H1 (cell line): ENCODE measurements around the gene DHX29. TPM values are rescaled to one million over a fixed set of nuclear protein-coding genes. Genes with fewer than 3 reads are reported as not detected.

ENCODE experiments used
- ASH2L ChIP-seq: fragments of 200-600, 300-600 bp; sonication (generic); IDR thresholded peaks from one replicate; pipeline ENCODE4 v1.7.1; 2017; ENCODE audit warnings: low read length
- BRCA1 ChIP-seq: IDR thresholded peaks from 2 replicates; pipeline ENCODE4 v1.6.1; 2012; ENCODE audit warnings: low read depth, low read length, improper control_type of control experiment
- CEBPB ChIP-seq: IDR thresholded peaks from 2 replicates; pipeline ENCODE4 v1.6.1; 2012; ENCODE audit warnings: low read depth, low read length
- CHD2 ChIP-seq: IDR thresholded peaks from 2 replicates; pipeline ENCODE4 v1.6.1; 2012; ENCODE audit warnings: low read length, improper control_type of control experiment
- CTBP2 ChIP-seq: IDR thresholded peaks from 2 replicates; pipeline ENCODE4 v1.7.0; 2011; ENCODE audit warnings: borderline replicate concordance, mild to moderate bottlenecking, moderate library complexity, mixed read lengths, low read length; ENCODE audit not compliant: insufficient read depth, insufficient read length
- EGR1 ChIP-seq: IDR thresholded peaks from 2 replicates; pipeline ENCODE4 v1.6.1; 2011; ENCODE audit warnings: low read depth, low read length, borderline replicate concordance
- EZH2 ChIP-seq: fragments of 200-600 bp; sonication (generic); IDR thresholded peaks from 2 replicates; pipeline ENCODE4 v1.7.1; 2012; ENCODE audit warnings: low read depth, mild to moderate bottlenecking, moderate library complexity, low read length, inconsistent platforms; ENCODE audit not compliant: severe bottlenecking
- POLR2AphosphoS5 ChIP-seq: IDR thresholded peaks from 2 replicates; pipeline ENCODE4 v1.6.1; 2011; ENCODE audit warnings: low read depth, low read length
- POU5F1 ChIP-seq: IDR thresholded peaks from 2 replicates; pipeline ENCODE4 v1.6.1; 2011; ENCODE audit warnings: low read depth, mild to moderate bottlenecking, low read length, moderate library complexity
- RAD21 ChIP-seq, 2 experiments: IDR thresholded peaks in 1 of 2; conservative IDR thresholded peaks in 1 of 2; 2 replicates each; pipeline ENCODE4 v1.6.1; 2011; ENCODE audit warnings: low read depth in 2 of 2, low read length in 2 of 2, improper control_type of control experiment in 1 of 2, inconsistent platforms in 1 of 2, mild to moderate bottlenecking in 1 of 2, moderate library complexity in 1 of 2
- RBBP5 ChIP-seq: IDR thresholded peaks from 2 replicates; pipeline ENCODE4 v1.7.1; 2012; ENCODE audit warnings: low read depth, mild to moderate bottlenecking, inconsistent platforms, low read length, moderate library complexity, borderline replicate concordance
- RFX5 ChIP-seq: IDR thresholded peaks from 2 replicates; pipeline ENCODE4 v1.6.1; 2011; ENCODE audit warnings: low read depth, low read length, improper control_type of control experiment, borderline replicate concordance
- SIRT6 ChIP-seq: IDR thresholded peaks from one replicate; pipeline ENCODE4 v1.7.1; 2012; ENCODE audit warnings: low read length, inconsistent platforms
- SIX5 ChIP-seq: IDR thresholded peaks from 2 replicates; pipeline ENCODE4 v1.6.1; 2011; ENCODE audit warnings: mild to moderate bottlenecking, low read depth, low read length
- SP2 ChIP-seq: IDR thresholded peaks from 2 replicates; pipeline ENCODE4 v1.6.1; 2012; ENCODE audit warnings: mild to moderate bottlenecking, low read length, inconsistent platforms
- SP4 ChIP-seq: IDR thresholded peaks from 2 replicates; pipeline ENCODE4 v1.6.1; 2012; ENCODE audit warnings: low read length, inconsistent platforms
- TAF1 ChIP-seq: IDR thresholded peaks from 2 replicates; pipeline ENCODE4 v1.6.1; 2011; ENCODE audit warnings: mild to moderate bottlenecking, low read depth, low read length
- TAF7 ChIP-seq: optimal IDR thresholded peaks from 2 replicates; pipeline ENCODE3; 2011; ENCODE audit warnings: low read depth, mild to moderate bottlenecking, inconsistent platforms, low read length, moderate library complexity, borderline replicate concordance
- TCF12 ChIP-seq: IDR thresholded peaks from 2 replicates; pipeline ENCODE4 v1.6.1; 2011; ENCODE audit warnings: low read depth, mild to moderate bottlenecking, low read length
- ZNF274 ChIP-seq: IDR thresholded peaks from 2 replicates; pipeline ENCODE4 v1.7.0; 2012; ENCODE audit warnings: low read length, borderline replicate concordance; ENCODE audit errors: extremely low read depth
- polyA plus RNA-seq, 7 experiments: library from polyadenylated mRNA; depleted of rRNA in 3 of 7; stranded (reverse) in 5 of 7; unstranded in 2 of 7; fragments of >200 nt in 5 of 7; fragments of 200-250 nt in 2 of 7; gene quantifications; 1 replicate in 5 of 7; 2 replicates in 1 of 7; 4 replicates in 1 of 7; pipeline versions ENCODE4 v1.2.1 to v1.2.3, GENCODE V29; 2011 to 2013; ENCODE audit warnings: missing spikeins in 2 of 7, mixed read lengths in 2 of 7
- total RNA-seq: library from RNA; stranded (reverse); fragmentation: NEBNext Ultra II Directional; extraction: Animal tissue kit (Norgen Biotek cat#: 25700); gene quantifications from 2 replicates; pipeline ENCODE4 v1.2.1, GENCODE V29; 2021
- TF ChIP-seq, protein P1 (sequence below): IDR thresholded peaks from 2 replicates; pipeline ENCODE4 v1.6.1; 2012; ENCODE audit warnings: inconsistent platforms
- TF ChIP-seq, protein P2 (sequence below), 3 experiments: IDR thresholded peaks; 1 replicate in 2 of 3; 2 replicates in 1 of 3; pipeline versions ENCODE4 v1.5.1 to v1.6.1; 2011; ENCODE audit warnings: low read length in 3 of 3, mild to moderate bottlenecking in 3 of 3, inconsistent platforms in 2 of 3, low read depth in 1 of 3, moderate library complexity in 1 of 3; ENCODE audit not compliant: insufficient read depth in 1 of 3; ENCODE audit errors: control extremely low read depth in 1 of 3

Gene DHX29
- total and polyA plus RNA-seq, 2 of the 8 experiments (the other 6 are each of a cell fraction or from before 2014, with no cell fraction given), result 3.4 to 32.1 TPM

DNA sequence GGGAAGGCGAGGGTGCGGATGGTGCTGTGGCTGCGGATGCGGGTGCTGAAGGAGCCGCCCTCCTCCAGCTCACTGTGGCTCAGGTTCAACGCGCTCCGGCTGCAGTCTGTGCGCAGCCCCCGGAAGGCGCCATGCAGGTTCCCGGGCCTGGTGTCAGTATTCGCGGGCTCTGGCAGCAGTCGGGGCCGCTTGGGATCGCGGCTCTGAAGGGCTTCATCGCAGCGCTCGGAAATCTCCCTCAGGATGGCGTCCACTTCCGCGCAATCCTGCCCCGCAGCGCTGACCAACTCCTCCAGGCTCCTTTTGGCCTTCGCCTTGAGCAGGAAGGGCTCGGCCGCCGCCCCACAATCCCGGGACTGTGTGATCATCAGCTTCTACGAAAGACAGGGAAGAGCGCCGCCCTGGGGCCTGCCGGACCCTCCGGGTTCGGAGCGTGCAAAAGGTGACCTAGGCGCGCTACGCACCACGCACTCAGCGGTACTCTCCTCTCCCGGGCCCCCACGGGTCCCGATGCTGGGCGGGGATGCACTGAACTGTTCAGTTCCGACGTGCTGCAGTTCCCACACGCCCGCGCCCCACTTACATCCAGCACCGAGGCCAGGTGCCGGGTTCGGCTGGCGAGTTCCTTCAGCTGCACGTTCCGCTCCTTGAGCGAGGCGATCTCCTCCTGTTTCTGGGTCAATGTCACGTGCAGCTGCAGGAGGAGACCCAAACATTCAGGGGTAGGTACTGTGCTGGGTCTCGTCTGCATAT, 86.9 kb downstream of the DHX29 start (continued):
- TF ChIP-seq SIX5 (no peak), POLR2AphosphoS5 (no peak), CHD2 (no peak), ZNF274 (no peak), SP2 (no peak), RBBP5 (peak; percentile 84), CEBPB (no peak), TAF1 (no peak), BRCA1 (no peak), CTBP2 (peak; percentile 95), SIRT6 (no peak), TAF7 (no peak), TCF12 (0 out of 2 replicates have a peak, but pooled peaks have one; percentile 3), RFX5 (no peak), ASH2L (peak; percentile 80), EZH2 (peak; percentile 86), RAD21 (IDR thresholded peaks at IDR 0.05 in 1 of 2, conservative IDR thresholded peaks at IDR 0.05 in 1 of 2; ENCODE audit: low read depth in 2 of 2, low read length in 2 of 2) (peak; percentile 27 to 53; a peak in 3 of 4 replicates), SP4 (no peak), POU5F1 (no peak), EGR1 (no peak)
- TF ChIP-seq, protein P1, sequence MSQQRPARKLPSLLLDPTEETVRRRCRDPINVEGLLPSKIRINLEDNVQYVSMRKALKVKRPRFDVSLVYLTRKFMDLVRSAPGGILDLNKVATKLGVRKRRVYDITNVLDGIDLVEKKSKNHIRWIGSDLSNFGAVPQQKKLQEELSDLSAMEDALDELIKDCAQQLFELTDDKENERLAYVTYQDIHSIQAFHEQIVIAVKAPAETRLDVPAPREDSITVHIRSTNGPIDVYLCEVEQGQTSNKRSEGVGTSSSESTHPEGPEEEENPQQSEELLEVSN, result peak; percentile 81
- TF ChIP-seq, protein P2, sequence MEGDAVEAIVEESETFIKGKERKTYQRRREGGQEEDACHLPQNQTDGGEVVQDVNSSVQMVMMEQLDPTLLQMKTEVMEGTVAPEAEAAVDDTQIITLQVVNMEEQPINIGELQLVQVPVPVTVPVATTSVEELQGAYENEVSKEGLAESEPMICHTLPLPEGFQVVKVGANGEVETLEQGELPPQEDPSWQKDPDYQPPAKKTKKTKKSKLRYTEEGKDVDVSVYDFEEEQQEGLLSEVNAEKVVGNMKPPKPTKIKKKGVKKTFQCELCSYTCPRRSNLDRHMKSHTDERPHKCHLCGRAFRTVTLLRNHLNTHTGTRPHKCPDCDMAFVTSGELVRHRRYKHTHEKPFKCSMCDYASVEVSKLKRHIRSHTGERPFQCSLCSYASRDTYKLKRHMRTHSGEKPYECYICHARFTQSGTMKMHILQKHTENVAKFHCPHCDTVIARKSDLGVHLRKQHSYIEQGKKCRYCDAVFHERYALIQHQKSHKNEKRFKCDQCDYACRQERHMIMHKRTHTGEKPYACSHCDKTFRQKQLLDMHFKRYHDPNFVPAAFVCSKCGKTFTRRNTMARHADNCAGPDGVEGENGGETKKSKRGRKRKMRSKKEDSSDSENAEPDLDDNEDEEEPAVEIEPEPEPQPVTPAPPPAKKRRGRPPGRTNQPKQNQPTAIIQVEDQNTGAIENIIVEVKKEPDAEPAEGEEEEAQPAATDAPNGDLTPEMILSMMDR (IDR thresholded peaks at IDR 0.05; ENCODE audit: control extremely low read depth in 1 of 3, insufficient read depth in 1 of 3, low read depth in 1 of 3, low read length in 3 of 3), result peak; percentile 34 to 55 (median 45)
